OCI-LY3 (cell line): ENCODE measurements around the gene CARD16.

Experiments used
- H2AFZ ChIP-seq: fragments of 200-600, 300-600 bp; shearing (Covaris generic); 2 replicates; pipeline ENCODE4 v1.6.0; 2014; ENCODE audit warnings: antibody characterized with exemption, low read depth, low read length
- H3K27ac ChIP-seq: fragments of 200-600, 300-600 bp; sonication (generic); 2 replicates; pipeline ENCODE4 v1.5.1; 2014; ENCODE audit warnings: mild to moderate bottlenecking, low read length, moderate library complexity, mixed read lengths
- H3K27me3 ChIP-seq: fragments of 200-600, 300-600 bp; sonication (generic); 2 replicates; pipeline ENCODE4 v1.6.1; 2014; ENCODE audit warnings: low read depth, low read length, mixed read lengths
- H3K36me3 ChIP-seq: fragments of 200-600, 300-600 bp; sonication (generic); replicated peaks from 2 replicates; pipeline ENCODE3; 2014; ENCODE audit warnings: low read depth, low read length, mixed read lengths
- H3K4me1 ChIP-seq: fragments of 300-600, 200-600 bp; sonication (generic); 2 replicates; pipeline ENCODE4 v1.6.1; 2014; ENCODE audit warnings: low read length, mixed read lengths
- H3K4me2 ChIP-seq: fragments of 200-600, 300-600 bp; sonication (generic); 2 replicates; pipeline ENCODE4 v1.6.1; 2014; ENCODE audit warnings: low read length, mixed read lengths
- H3K4me3 ChIP-seq: fragments of 300-600, 200-600 bp; sonication (generic); 2 replicates; pipeline ENCODE4 v1.5.1; 2014; ENCODE audit warnings: antibody characterized with exemption, mild to moderate bottlenecking, low read length, moderate library complexity
- H3K79me2 ChIP-seq: fragments of 300-600, 200-600 bp; shearing (Covaris generic); 2 replicates; pipeline ENCODE4 v1.6.1; 2014; ENCODE audit warnings: mild to moderate bottlenecking, low read length, mixed read lengths
- H3K9ac ChIP-seq: fragments of 300-600, 200-600 bp; shearing (Covaris generic); 2 replicates; pipeline ENCODE4 v1.6.0; 2014; ENCODE audit warnings: mild to moderate bottlenecking, low read length, moderate library complexity
- H3K9me3 ChIP-seq: fragments of 200-600, 300-600 bp; shearing (Covaris generic); 2 replicates; pipeline ENCODE4 v1.6.1; 2014; ENCODE audit warnings: low read length, mixed read lengths; ENCODE audit not compliant: insufficient read depth
- H4K20me1 ChIP-seq: fragments of 200-600, 300-600 bp; sonication (generic); 2 replicates; pipeline ENCODE4 v1.6.1; 2016; ENCODE audit warnings: low read length, mixed read lengths; ENCODE audit not compliant: insufficient read depth
- CTCF ChIP-seq: fragments of 200-600, 300-600 bp; sonication (generic); IDR thresholded peaks from 2 replicates; pipeline ENCODE4 v1.5.1; 2014; ENCODE audit warnings: antibody characterized with exemption, low read length, low read depth
- EZH2phosphoT487 ChIP-seq: fragments of 200-600 bp; shearing (Covaris generic); IDR thresholded peaks from 2 replicates; pipeline ENCODE4 v1.6.1; 2018; ENCODE audit warnings: antibody characterized with exemption, mixed run types, low read depth

The CARD16 gene

GRCh38 chr11:105056446-105056845, 11.3 kb upstream of the CARD16 start:
- Histone ChIP-seq H3K79me2 (no peaks in the 10 kb centered on the region), H3K4me2 (no peak overlapping the region), H3K9me3 (no peaks in the 10 kb centered on the region), H3K27ac (no peak overlapping the region), H3K36me3 (no peaks in the 10 kb centered on the region), H3K9ac (no peak overlapping the region), H3K4me1 (no peaks in the 10 kb centered on the region), H3K4me3 (no peak overlapping the region), H2AFZ (no peak overlapping the region), H3K27me3 (no peaks in the 10 kb centered on the region), H4K20me1 (no peaks in the 10 kb centered on the region)
- TF ChIP-seq EZH2phosphoT487 (no peak), CTCF (no peak)

GRCh38 chr11:105054723-105055493, 9.8 kb upstream of the CARD16 start:
- Histone ChIP-seq H3K79me2 (no peaks in the 10 kb centered on the region), H3K4me2 (no peak overlapping the region), H3K27me3 (no peaks in the 10 kb centered on the region), H2AFZ (no peak overlapping the region), H3K9ac (no peak overlapping the region), H3K9me3 (no peaks in the 10 kb centered on the region), H3K36me3 (no peaks in the 10 kb centered on the region), H4K20me1 (no peaks in the 10 kb centered on the region), H3K27ac (no peak overlapping the region), H3K4me1 (no peaks in the 10 kb centered on the region), H3K4me3 (no peak overlapping the region)
- TF ChIP-seq CTCF: no peak
- TF ChIP-seq EZH2phosphoT487: no peak

GRCh38 chr11:105052487-105052886, 7.4 kb upstream of the CARD16 start:
- Histone ChIP-seq H3K27me3 (no peaks in the 10 kb centered on the region), H2AFZ (no peak overlapping the region), H3K4me1 (no peaks in the 10 kb centered on the region), H4K20me1 (no peaks in the 10 kb centered on the region), H3K9ac (no peak overlapping the region), H3K4me3 (no peak overlapping the region), H3K27ac (no peak overlapping the region), H3K79me2 (no peaks in the 10 kb centered on the region), H3K9me3 (no peaks in the 10 kb centered on the region), H3K4me2 (no peak overlapping the region), H3K36me3 (no peaks in the 10 kb centered on the region)
- TF ChIP-seq CTCF (no peak), EZH2phosphoT487 (no peak)

GRCh38 chr11:105051559-105051958, 6.4 kb upstream of the CARD16 start:
- H4K20me1 ChIP-seq: no peaks in the 10 kb centered on the region
- H2AFZ ChIP-seq: no peak overlapping the region
- no peaks in the 10 kb centered on the region for H3K79me2 ChIP-seq
- TF ChIP-seq EZH2phosphoT487 (no peak), CTCF (no peak)
- H3K36me3 ChIP-seq: no peaks in the 10 kb centered on the region
- H3K27ac ChIP-seq: no peak overlapping the region
- H3K27me3 ChIP-seq: no peaks in the 10 kb centered on the region
- no peaks in the 10 kb centered on the region for H3K4me1 ChIP-seq
- H3K9me3 ChIP-seq: no peaks in the 10 kb centered on the region
- no peak overlapping the region for H3K4me2 ChIP-seq
- H3K4me3 ChIP-seq: no peak overlapping the region
- H3K9ac ChIP-seq: no peak overlapping the region
